Measurements from ENCODE around the gene SYTL3.
"Not testable (repeated sequence)": the region's sequence is repeated elsewhere in the genome, so short reads cannot be mapped to it uniquely, and the experiment has no call there.

The SYTL3 gene

DNA sequence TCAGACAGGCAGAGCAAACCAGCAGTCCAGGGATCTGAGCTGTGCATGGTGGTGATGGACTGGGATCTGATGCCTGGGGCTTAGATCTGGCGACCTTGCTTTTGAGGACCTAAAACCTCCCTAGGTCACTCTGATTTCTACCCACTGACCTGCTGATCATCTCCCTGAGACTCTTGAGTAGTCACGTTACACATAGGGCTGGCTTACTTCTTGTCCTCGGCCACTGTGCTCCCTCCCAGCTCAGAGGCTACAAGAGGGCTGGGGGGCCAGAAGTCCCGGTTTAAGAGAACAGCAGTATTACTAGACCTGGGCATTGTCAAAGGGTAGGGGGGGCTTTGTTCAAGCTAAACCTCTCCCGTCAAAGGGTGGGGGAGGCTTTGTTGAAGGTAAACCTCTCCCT, 10.8 kb upstream of the SYTL3 start:
- no peak for DNase-seq (ENCODE audit: low read depth)

DNA sequence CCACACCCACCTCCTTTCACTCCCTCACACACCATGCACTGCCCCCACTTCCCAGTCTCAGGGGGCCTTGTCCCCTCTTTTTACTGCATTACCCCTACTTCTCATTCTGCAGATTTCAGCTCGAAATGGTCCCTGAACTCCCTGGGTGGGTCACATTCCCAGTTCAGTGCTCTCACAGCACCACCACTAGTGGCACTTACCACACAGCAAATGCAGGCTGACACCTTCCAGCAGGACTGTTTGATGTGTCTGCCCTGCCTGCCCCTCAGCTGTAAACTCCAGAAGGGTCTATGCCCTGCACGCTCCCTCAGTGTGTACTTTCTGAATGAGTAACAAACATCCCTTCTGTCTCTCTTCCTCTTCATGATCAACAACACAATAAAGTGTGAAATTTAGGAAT, 9.3 kb upstream of the SYTL3 start:
- DNase-seq (ENCODE audit: low read depth), result no peak

DNA sequence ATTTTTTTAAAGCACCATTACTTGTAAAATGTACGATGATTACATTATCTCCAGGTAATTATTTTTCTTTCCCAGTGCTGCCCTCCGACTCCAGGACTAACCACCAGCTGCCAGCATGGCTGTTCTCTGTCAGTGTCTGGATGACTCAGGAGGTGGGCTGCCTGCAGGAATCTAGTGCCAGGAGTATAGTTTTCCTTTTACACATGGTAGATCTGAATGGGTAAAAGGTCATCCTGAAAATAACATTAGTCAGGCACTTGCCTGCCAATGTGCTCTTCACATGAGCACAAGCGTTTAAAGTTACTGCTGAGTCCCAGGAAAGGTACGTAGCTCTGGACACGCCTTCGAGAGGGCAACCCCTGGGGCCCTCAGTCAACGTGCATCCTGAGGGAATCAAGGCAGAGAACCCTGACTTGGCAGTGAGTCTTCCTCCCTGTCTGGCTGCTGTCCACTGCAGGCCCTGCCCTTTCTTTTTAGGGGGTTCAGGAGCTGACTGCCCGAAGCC, 7.7 kb upstream of the SYTL3 start:
- no peak for DNase-seq (ENCODE audit: low read depth)

DNA sequence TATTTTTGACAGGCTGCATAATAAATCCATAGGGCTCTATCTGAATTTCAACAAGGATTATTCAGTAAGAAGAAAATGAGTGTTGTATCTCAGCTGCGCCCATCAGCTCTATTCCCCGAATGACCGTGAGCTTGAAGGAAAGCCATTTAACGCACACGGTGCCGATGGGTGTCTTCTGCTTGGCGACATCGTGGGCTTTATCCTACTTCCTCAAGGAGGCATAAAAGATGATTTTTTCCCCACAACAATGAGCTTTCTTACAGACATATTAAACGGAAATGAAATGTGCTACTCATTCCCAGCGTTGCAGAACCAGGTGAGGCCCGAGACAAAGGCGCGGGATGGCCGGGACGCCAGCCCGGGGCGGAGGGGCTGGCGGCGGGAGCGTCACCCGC, 6.0 kb upstream of the SYTL3 start:
- DNase-seq (ENCODE audit: low read depth), result no peak

DNA sequence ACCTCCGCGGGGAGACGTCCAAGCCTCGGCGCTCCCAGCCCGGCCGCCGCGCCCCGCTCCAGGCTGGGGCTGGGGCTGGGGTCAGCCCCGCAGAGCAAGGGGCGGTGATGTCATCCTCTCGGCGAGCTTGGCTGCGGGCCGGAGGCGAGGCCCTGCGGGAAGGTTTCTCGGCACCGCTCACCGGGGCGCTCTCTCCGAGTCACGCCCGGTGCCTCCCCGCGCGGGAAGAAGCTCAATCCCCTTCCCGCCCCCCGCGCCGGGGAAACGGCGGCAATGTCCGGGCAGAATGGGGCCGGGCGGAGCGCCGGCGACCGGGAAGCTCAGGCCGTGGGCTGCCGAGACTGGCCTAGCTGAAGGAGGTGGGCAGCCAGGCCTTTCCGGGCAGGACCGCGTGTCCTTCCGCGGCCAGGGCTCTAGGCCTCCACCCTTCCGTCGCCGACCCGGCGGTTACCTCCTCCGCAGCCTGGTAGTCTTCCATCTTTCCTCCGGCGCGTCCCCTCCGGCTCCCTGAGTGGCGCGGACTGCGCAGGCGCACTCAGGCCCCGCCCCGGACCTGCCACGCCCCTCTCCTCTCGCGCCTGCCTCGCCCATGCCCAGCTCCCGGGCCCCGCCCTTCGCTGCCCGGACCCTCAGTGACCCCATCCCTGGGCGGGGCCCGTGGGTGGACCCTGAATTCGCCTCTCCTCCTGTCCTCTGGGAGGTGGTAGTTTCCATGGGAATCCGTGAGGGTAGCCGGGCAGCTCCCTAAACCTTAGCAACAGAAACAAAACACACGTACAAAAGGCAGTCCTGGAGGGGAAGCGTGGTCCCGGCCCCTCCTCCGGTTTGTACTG, 5.4 kb upstream of the SYTL3 start, which contains the start of gene DYNLT1:
TSS of gene DYNLT1 (minus strand) at position 513 of the 833 bp plus-strand sequence. CDS start at position 478, 35 bp downstream.
- peak; percentile 81 for DNase-seq (ENCODE audit: low read depth)

DNA sequence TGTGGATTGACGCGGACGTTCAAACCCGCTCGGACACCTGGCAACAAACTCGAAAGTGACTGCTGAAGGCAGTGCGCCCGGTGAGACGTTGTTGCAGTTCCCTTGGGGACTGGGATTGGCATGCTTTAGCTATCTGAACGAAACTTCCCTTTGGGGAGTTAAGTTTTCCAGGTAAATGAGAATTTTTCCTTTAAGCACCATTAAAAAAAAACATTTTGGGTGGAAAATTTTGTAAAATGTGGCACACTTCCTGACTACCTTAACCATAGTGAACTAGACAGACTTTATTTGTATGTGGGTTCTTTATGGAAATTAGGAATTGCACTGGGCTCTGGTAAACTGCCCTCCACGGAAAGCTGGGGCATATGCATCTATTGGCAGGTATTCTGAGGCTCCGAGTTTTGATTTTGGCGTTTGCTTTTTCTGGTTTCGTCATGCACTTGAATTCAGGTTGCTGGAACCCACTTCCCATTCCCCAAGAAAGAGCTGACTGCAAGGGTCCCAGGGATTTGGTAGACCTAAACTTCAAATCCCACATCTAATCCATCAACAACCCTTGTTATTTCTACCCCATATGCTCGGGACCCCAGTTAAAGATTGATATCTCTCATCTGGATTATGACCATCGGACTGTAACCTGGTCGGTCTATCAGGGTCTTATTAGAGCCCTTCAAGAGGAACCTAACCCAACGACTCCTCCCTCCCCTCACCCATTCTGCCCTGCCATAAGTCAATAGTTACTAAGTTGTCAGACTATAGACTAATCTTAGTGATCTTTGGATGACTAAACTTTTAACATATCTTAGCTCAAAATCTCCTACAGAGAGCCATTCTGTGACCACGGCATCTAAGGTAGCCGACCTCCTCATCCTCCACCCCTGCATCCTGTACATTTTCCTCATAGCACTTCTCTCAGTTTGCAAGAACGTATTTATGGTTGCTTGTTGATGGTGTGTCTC, 4.5 kb upstream of the SYTL3 start:
- no peak for DNase-seq (ENCODE audit: low read depth)

DNA sequence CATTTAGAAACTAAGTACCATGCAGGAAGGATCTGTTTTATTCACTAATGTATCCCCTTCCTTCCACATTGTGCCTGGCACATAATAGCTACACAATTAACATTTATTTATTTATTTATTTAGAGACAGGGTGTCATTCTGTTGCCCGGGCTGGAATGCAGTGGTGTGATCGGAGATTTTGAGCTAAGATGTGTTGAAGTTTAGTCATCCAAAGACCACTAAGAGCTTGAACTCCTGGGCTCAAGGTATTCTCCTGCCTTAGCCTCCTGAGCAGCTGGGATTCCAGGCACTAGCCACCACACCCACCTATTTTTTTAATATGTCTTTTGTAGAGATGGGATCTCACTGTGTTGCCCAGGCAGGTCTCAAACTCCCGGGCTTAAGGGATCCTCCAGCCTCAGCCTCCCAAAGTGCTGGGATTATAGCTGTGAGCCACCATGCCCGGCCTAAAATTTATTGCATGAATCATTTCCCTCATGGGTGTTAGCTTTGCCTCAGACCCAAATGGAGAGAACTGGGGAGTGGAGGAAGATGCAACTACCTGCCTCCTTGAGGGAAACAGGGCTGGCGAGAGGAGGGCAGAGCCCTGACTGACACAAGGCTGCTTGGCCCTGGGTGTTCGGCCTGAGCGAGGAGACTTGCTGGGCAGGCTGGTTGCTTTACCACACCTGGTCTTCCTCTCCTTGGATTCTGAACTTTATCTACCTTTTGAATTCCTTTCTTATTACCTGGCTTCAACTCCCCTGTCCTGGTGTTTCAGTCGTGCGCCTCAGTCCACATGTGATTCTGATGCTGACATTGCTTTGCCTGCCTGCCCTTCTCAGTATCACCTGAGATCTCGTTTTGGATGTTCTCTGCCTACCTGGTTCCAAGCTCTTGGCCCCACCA, 3.6 kb upstream of the SYTL3 start:
- DNase-seq (ENCODE audit: low read depth), result no peak

DNA sequence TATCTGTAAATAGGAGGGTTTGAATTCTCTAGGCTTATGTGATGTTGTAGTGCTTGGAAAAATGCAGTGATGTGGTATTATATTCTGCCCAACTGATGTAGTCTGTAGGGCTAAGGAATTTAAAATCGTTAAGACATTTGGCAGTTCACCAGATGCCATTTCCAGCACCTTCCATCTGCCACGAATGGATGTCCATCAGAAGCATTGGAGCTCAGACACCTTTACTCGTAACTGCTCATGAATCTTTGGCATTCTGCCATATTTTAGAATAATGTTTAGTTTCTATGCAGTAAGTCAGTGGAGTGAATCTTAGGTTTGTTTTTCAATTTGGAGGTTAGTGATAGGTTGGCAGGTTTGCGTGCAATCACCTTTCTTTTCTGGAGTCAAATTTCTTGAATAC, 2.4 kb upstream of the SYTL3 start:
- no peak for DNase-seq (ENCODE audit: low read depth)

DNA sequence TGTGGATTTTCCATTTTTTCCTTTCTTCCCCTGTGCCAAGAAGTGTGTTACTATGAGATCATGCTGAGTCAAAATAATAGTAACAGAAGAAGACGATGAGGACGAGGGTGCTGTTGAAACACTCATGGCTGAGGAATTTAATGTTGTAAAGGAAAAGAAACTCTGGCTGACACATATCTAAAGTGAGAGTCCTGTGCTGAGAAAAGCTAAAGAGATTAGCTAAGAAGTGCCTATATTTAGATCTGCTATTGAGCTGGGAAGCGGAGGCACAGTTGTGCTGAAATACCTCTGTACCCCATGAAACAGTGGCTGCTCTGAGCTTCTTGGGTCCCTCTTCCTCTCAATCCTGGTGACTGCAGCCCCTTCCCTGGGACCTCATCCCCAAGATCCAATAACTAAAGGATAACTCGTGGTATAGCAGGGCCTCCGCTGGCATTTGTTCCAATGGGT, 1.1 kb upstream of the SYTL3 start:
- DNase-seq (ENCODE audit: low read depth), result no peak

DNA sequence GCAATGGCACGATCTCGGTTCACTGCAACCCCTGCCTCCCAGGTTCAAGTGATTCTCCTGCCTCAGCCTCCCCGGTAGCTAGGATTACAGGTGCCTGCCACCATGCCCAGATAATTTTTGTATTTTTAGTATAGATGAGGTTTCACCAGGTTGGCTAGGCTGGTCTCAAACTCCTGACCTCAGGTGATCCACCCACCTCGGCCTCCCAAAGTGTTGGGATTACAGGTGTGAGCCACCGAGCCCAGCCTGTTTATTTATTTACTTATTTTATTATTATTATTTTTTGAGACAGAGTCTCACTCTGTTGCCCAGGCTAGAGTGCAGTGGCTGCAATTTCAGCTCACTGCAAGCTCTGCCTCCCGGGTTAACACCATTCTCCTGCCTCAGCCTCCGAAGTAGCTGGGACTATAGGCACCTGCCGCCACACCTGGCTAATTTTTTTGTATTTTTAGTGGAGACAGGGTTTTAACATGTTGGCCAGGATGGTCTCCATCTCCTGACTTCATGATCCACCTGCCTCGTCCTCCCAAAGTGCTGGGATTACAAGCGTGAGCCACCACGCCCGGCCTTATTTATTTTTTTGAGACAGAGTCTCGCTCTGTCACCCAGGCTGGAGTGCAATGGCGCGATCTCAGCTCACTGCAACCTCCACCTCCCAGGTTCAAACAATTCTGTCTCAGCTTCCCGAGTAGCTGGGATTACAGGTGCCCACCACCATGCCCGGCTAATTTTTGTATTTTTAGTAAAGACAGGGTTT, 2.3 kb downstream of the SYTL3 start:
- not testable (repeated sequence) for DNase-seq (ENCODE audit: low read depth)

DNA sequence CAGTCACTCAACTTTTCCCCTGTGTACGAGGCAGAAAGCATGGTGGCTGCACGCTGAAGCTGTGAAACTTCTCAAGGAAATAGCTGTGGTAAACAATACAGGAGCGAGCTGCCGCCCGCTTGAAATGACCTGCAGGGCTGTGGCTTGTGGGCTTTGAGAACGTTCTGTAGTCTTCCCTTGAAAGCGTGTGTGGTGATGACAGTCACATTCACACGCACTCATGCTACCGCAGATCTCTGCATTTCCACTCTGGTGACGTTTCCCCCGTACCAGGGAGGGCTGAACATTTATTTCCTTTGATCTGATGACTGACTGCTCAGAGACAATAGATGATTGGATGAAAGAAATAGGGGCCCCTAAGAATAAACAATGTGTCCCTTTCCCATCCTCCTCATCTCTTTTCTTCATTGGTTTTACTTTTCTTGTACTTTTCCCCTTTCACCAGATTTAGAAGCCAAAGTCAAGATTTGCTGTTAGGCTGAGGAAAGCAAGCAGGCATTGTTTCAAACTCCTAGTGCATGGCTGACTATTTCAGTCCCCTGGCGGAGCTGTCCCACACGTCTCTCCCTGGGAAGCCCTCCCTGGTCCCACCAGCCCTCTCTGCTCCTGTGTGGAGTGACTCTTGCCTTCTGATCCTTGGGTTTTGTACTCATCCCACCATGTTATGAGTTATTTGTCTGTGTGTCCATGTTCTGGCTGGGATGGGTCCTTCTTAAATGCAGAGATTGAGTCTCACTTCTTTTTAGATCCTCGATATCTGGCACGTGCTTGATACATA, 3.9 kb downstream of the SYTL3 start:
- peak; percentile 84 for DNase-seq (ENCODE audit: low read depth)

DNA sequence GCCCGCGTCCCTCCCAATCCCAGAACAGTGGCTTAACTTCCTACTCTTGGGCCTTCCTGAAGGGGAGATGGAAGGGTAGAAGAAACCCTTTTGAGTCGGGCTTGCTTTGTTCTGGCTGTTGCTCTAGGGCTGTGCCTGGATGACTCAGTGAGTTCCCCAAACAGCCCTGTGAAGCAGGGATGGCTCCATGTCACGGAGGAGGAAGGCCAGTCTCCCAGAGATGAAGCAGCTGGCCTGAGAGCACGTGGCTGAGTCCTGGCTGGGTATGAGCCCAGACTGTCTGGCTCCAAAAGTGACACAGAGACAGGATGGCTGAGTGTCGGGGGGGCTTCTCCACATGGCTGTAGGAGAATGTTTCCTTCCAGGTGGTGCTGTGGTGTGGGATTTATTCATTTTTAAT, 4.6 kb downstream of the SYTL3 start:
- no peak for DNase-seq (ENCODE audit: low read depth)

DNA sequence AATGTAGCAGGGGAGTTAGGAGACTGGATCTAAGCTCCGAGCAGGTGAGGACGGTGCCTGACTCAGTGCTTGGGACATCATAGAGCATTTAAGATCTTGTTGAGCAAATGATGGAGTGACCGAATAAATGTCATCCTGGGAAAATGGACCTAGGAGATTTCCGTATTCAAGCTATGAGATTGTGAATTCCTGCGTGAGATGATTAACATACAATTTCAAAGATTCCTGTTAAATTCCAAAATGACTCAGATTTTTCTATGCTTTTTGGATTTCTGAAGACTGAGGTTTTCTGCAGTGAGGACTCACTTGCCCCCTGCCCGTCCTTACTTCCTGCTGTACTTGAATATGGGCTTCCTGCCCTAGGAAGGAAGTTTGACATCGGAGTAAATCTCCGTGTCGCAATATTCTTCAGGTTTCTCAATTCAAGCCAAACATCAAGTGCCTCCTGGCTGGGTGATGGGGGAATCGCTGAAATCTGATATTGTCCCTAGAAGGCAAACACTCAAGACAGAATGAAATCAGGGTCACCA, 5.2 kb downstream of the SYTL3 start:
- DNase-seq (ENCODE audit: low read depth), result no peak

DNA sequence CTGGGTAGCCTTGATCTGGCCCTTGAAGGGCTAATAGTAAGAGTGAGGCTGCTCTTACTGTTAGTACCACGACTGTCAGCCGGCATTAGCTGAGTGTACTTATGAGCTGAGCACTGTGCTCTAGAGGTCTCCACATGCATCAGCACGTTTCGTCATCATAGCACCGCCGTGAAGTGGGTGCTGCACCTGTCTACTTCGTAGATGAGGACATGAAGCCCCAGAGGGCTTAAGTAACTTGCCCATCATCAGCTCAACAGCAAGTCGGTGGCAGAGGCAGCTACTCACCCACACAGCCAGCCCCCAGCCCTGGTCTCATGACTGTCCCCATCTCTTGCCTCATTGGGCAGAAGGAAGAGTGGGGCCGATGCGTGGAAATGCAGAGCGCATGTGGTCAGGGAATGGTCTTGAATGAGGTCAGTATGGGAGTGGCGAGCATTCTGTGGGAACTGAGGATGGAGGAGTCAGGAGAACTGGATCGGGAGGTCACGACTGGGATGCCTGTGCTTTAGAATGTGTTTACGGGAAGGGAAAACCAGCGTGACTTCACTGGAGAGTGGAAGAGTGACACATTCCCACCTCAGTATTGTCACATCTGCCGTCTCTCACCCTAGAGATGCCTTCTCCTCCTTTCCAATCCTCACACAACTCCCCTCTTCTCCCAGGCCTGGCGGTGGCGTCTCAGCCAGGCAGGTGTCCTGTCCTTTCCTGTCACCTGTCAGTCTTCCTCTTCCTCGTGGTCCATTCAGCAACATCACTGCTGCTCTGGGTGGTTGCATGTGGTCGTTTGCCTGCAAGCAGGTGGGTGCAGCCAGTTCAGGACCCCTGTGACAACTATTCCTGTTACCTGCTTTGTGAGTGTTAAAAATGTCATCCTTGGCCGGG, 6.0 kb downstream of the SYTL3 start:
- DNase-seq (ENCODE audit: low read depth), result no peak

DNA sequence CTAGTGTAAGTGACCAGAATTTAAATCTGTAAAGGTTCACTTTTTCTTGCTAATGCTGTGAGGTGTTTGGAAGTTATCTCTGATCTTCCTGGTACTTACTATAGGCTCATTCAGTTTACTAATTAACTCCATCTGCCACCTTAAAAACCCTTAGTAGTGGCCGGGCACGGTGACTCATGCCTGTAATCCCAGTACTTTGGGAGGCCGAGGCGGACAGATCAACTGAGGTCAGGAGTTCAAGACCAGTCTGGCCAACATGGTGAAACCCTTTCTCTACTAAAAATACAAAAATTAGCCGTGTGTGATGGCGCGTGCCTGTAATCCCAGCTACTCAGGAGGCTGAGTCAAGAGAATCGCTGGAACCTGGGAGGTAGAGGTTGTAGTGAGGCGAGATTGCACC, 7.1 kb downstream of the SYTL3 start:
- DNase-seq (ENCODE audit: low read depth), result not testable (repeated sequence)

DNA sequence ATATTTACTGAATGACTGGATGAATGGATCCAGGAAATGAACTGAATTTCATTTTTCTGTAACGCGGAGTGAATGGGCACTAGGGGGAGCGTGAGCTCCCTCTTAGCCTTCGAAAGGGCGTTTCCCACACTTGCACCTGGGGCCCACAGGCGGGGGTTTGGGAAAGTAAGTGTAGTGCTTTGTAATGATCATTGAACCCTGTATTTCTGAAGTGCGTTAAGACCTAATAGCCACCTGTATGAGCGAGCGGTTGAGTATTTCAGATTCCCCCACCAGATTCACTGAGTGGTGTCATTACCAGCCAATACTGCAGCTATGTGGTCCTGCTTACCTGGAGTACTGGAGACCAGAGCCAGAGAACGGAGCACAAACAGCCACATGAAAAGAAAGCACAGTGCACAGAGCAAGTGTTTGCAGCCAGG, 10.5 kb downstream of the SYTL3 start:
- DNase-seq (ENCODE audit: low read depth), result no peak

DNA sequence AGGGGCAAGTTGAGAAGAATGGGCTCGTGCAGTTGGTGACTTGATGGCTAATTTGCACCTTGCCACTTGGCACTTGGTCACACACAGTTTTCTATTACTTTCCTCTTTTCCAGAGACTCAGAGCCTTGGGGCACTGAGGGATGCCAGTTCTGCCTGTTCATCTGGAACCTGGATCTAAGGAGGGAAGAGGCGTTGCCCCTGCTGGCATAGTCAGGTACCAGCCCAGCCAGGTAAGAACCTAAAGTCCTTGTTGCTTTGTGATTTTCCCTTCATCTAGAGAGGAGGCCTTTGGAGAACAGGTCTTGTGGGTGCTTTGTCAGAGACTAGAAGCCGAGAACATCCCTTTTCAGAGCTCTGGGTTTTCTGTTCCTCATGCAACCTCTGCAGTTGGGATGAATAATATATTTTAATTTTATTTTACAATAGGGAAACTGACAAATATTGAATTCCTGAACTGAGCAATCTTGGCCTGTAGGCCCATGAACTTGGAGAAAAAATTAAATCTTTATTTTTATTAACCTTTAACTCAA, 11.4 kb downstream of the SYTL3 start:
- no peak for DNase-seq (ENCODE audit: low read depth)

DNA sequence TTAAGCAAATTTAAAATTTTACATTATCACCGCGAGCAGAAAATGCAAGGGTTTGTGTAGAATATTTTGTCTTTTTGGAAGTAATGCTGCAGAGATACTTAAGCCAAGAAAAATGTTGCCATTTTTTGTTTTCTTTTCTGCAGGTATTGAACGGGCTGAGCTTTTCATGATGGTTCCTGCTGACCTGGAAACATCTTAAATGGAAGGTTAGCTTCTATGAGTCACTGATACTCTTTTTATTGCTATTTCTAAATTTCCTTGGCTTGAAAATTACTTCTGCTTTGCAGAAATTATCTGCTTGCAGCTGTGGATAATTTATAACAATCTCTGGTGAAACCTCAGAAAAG, 12.7 kb downstream of the SYTL3 start:
- DNase-seq (ENCODE audit: low read depth), result no peak
